DOHH2 (cell line): ENCODE data around the gene EHMT1.
"Not testable (repeated sequence)": the region's sequence is repeated elsewhere in the genome, so short reads cannot be mapped to it uniquely, and the experiment has no call there.

Experiments used
- H3F3A ChIP-seq: fragments of 200-600 bp; sonication (generic), shearing (Covaris generic); 2 replicates; pipeline ENCODE4 v1.6.0; 2016; ENCODE audit warnings: antibody characterized with exemption, mild to moderate bottlenecking; ENCODE audit not compliant: control insufficient read depth, insufficient read depth
- H3K27ac ChIP-seq: fragments of 200-600 bp; sonication (generic); 2 replicates; pipeline ENCODE4 v1.5.1; 2014; ENCODE audit warnings: low read depth, mild to moderate bottlenecking, low read length, moderate library complexity
- H3K27me3 ChIP-seq: fragments of 200-600 bp; sonication (generic); 2 replicates; pipeline ENCODE4 v1.6.1; 2014; ENCODE audit warnings: mild to moderate bottlenecking, low read length, mixed read lengths; ENCODE audit not compliant: control insufficient read depth
- H3K36me3 ChIP-seq: fragments of 200-600 bp; sonication (generic); 2 replicates; pipeline ENCODE4 v1.6.1; 2014; ENCODE audit warnings: mild to moderate bottlenecking, low read length, moderate library complexity, mixed read lengths; ENCODE audit not compliant: control insufficient read depth
- H3K4me1 ChIP-seq: fragments of 200-600 bp; sonication (generic); 2 replicates; pipeline ENCODE4 v1.6.1; 2014; ENCODE audit warnings: mild to moderate bottlenecking, low read length, mixed read lengths; ENCODE audit not compliant: control insufficient read depth
- H3K4me2 ChIP-seq: fragments of 200-600 bp; sonication (generic); 2 replicates; pipeline ENCODE4 v1.6.0; 2014; ENCODE audit warnings: mild to moderate bottlenecking, low read length, moderate library complexity
- H3K4me3 ChIP-seq: fragments of 200-600 bp; sonication (generic); 2 replicates; pipeline ENCODE4 v1.5.1; 2014; ENCODE audit warnings: mild to moderate bottlenecking, low read length, mixed read lengths
- H3K79me2 ChIP-seq: fragments of 200-600 bp; sonication (generic); 2 replicates; pipeline ENCODE4 v1.6.1; 2014; ENCODE audit warnings: mild to moderate bottlenecking, low read length, mixed read lengths; ENCODE audit not compliant: control insufficient read depth
- H3K9me2 ChIP-seq: fragments of 200-600 bp; sonication (generic); replicated peaks from 2 replicates; pipeline ENCODE4 v1.6.1; 2014; ENCODE audit warnings: mild to moderate bottlenecking, low read length, mixed read lengths; ENCODE audit not compliant: control insufficient read depth
- H3K9me3 ChIP-seq: fragments of 200-600 bp; sonication (generic); 2 replicates; pipeline ENCODE4 v1.6.1; 2014; ENCODE audit warnings: antibody characterized with exemption, low read length, mixed read lengths; ENCODE audit not compliant: control insufficient read depth, insufficient read depth
- H4K20me1 ChIP-seq: fragments of 200-600 bp; sonication (generic); 2 replicates; pipeline ENCODE4 v1.6.0; 2014; ENCODE audit warnings: low read depth, mild to moderate bottlenecking, antibody characterized with exemption, low read length, moderate library complexity; ENCODE audit not compliant: control insufficient read depth, insufficient read depth
- CTCF ChIP-seq: fragments of 200-600 bp; sonication (generic); IDR thresholded peaks from one replicate; pipeline ENCODE4 v1.5.1; 2014; ENCODE audit warnings: antibody characterized with exemption, mild to moderate bottlenecking, low read depth, low read length; ENCODE audit not compliant: poor library complexity, severe bottlenecking
- EZH2phosphoT487 ChIP-seq: fragments of 200-600 bp; sonication (generic); IDR thresholded peaks from 2 replicates; pipeline ENCODE4 v1.6.1; 2017; ENCODE audit warnings: borderline replicate concordance, mild to moderate bottlenecking, antibody characterized with exemption, low read length, moderate library complexity, mixed read lengths

EHMT1 gene

GRCh38 chr9:137723783-137724445 lies 105.1 kb downstream of the EHMT1 start:
- Histone ChIP-seq H3K36me3 (peaks cover 91% of the 10 kb centered on the region), H3K27ac (no peak overlapping the region), H3K79me2 (peaks cover 95% of the 10 kb centered on the region), H3K9me3 (peaks cover 5% of the 10 kb centered on the region; the same call in 1 of the 2 replicates), H3K4me2 (no peak overlapping the region), H3K4me3 (no peak overlapping the region), H4K20me1 (no peaks in the 10 kb centered on the region), H3K9me2 (no peaks in the 10 kb centered on the region), H3K4me1 (no peaks in the 10 kb centered on the region), H3K27me3 (no peaks in the 10 kb centered on the region), H3F3A (no peaks in the 10 kb centered on the region; the same call in 1 of the 2 replicates)
- TF ChIP-seq EZH2phosphoT487 (no peak), CTCF (no peak)

- Histone ChIP-seq H3K79me2 (peaks cover 91% of the 10 kb centered on the region), H3K36me3 (peaks cover 89% of the 10 kb centered on the region), H3K9me3 (peaks cover 5% of the 10 kb centered on the region; the same call in 1 of the 2 replicates), H3K4me2 (no peak overlapping the region), H3K4me3 (no peak overlapping the region), H3K27me3 (no peaks in the 10 kb centered on the region), H3K9me2 (no peaks in the 10 kb centered on the region), H3F3A (no peaks in the 10 kb centered on the region; the same call in 1 of the 2 replicates), H4K20me1 (no peaks in the 10 kb centered on the region), H3K4me1 (no peaks in the 10 kb centered on the region), H3K27ac (no peak overlapping the region)
- TF ChIP-seq CTCF (no peak), EZH2phosphoT487 (no peak)
Observed at GRCh38 chr9:137724818-137725240, 106.0 kb downstream of the EHMT1 start.

GRCh38 chr9:137725598-137725997 lies 106.8 kb downstream of the EHMT1 start:
- Histone ChIP-seq H3K9me3 (peaks cover 5% of the 10 kb centered on the region; the same call in 1 of the 2 replicates), H3K4me2 (no peak overlapping the region), H3K79me2 (peaks cover 92% of the 10 kb centered on the region), H3K27ac (no peak overlapping the region), H4K20me1 (no peaks in the 10 kb centered on the region), H3K4me1 (no peaks in the 10 kb centered on the region), H3K27me3 (no peaks in the 10 kb centered on the region), H3F3A (no peaks in the 10 kb centered on the region; the same call in 1 of the 2 replicates), H3K4me3 (no peak overlapping the region), H3K9me2 (no peaks in the 10 kb centered on the region), H3K36me3 (peaks cover 89% of the 10 kb centered on the region)
- TF ChIP-seq CTCF = no peak
- no peak for TF ChIP-seq EZH2phosphoT487

GRCh38 chr9:137726336-137726735 lies 107.5 kb downstream of the EHMT1 start:
- not testable (repeated sequence) for H4K20me1 ChIP-seq, H3F3A ChIP-seq, H3K9me2 ChIP-seq, H3K27me3 ChIP-seq, H3K4me3 ChIP-seq, H3K27ac ChIP-seq, H3K4me1 ChIP-seq, H3K9me3 ChIP-seq, H3K4me2 ChIP-seq
- H3K79me2 ChIP-seq = peaks cover 92% of the 10 kb centered on the region
- H3K36me3 ChIP-seq = peaks cover 91% of the 10 kb centered on the region
